ENCODE data around the gene TMA7. TPM values are rescaled to one million over a fixed set of nuclear protein-coding genes. Genes with fewer than 3 reads are reported as not detected.

The TMA7 gene
- total and polyA plus RNA-seq, 2 of the 13 experiments (the other 11 are each of a cell fraction or from before 2014, with no cell fraction given), result 100 to 486 TPM

DNA sequence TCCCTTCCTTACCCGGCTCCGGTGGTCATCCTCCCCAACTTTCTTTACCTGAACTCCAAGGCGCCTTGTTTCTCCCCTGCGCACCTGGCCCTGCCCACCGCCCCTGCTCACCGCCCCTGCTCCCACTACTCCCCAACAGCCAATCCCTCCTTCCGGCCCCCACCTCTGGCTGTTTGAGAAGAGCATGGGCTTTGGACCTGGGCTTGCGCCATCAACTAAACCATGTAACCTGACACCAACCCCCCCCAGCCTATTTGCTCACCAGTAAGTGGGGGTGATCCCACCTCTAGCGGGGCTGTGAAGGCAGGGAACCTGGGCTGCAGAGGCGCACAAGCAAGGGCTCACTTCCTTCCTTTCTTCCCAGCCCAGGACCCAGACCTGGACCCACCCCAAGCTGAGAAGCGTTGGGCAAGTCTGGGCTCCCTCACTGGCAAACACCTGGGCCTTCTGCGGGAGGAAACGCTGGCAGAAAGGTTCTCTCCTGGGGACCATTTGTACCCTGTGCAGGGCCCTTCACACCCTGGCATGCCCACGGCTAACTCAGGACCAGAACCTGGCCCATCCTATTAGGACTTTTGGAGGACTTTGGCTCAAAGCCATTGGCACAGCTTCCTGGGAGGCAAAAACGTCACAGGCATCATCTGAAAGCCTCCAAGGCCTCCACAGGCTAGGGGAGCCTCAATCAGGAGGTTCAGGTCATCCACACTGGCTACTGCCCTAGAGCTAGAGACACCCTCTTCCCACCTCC lies 9.9 kb upstream of the TMA7 start, which contains the start of gene PLXNB1 (continued):
- TF ChIP-seq ZNF274 (CRISPR knock-in tag; IDR thresholded peaks at IDR 0.05), result no peak
- TF ChIP-seq, protein P1, sequence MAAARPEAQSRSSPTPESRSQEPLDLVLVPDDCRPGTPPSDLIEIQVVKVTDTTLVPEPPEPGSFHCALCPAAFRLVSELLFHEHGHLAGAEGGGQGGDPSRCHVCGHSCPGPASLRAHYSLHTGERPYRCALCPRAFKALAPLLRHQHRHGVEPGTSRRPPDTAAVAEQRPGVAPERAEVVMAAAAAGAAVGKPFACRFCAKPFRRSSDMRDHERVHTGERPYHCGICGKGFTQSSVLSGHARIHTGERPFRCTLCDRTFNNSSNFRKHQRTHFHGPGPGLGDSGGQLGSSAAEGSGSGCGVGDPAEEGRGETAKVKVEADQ (CRISPR knock-in tag; IDR thresholded peaks at IDR 0.05; ENCODE audit: borderline replicate concordance), result no peak; the same call in 1 of the 2 replicates
- peak; percentile 94 for TF ChIP-seq REPIN1 (CRISPR knock-in tag; IDR thresholded peaks at IDR 0.05; ENCODE audit: borderline replicate concordance, low read depth)
- TF ChIP-seq ZNF792 (CRISPR knock-in tag; IDR thresholded peaks at IDR 0.05), result peak; percentile 66; the same call in 1 of the 2 replicates
- TF ChIP-seq, protein P2, sequence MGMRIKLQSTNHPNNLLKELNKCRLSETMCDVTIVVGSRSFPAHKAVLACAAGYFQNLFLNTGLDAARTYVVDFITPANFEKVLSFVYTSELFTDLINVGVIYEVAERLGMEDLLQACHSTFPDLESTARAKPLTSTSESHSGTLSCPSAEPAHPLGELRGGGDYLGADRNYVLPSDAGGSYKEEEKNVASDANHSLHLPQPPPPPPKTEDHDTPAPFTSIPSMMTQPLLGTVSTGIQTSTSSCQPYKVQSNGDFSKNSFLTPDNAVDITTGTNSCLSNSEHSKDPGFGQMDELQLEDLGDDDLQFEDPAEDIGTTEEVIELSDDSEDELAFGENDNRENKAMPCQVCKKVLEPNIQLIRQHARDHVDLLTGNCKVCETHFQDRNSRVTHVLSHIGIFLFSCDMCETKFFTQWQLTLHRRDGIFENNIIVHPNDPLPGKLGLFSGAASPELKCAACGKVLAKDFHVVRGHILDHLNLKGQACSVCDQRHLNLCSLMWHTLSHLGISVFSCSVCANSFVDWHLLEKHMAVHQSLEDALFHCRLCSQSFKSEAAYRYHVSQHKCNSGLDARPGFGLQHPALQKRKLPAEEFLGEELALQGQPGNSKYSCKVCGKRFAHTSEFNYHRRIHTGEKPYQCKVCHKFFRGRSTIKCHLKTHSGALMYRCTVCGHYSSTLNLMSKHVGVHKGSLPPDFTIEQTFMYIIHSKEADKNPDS (CRISPR knock-in tag; IDR thresholded peaks at IDR 0.05), result peak; percentile 91
- peak; percentile 49; the same call in 1 of the 2 replicates for TF ChIP-seq ZNF780A (CRISPR knock-in tag; IDR thresholded peaks at IDR 0.05)
- peak; percentile 65; the same call in 1 of the 2 replicates for TF ChIP-seq RCOR2 (CRISPR knock-in tag; IDR thresholded peaks at IDR 0.05)
- TF ChIP-seq CAMTA2 (CRISPR knock-in tag; IDR thresholded peaks at IDR 0.05; ENCODE audit: borderline replicate concordance), result no peak
- TF ChIP-seq KLF16 (CRISPR knock-in tag; IDR thresholded peaks at IDR 0.05), result peak in 1 of 2 experiments; percentile 91; a peak in 2 of 4 replicates
- peak; percentile 68 for TF ChIP-seq TAF1 (CRISPR knock-in tag; IDR thresholded peaks at IDR 0.05)
- peak; percentile 91 for TF ChIP-seq ZNF605 (CRISPR knock-in tag; IDR thresholded peaks at IDR 0.05)
- TF ChIP-seq, protein P3, sequence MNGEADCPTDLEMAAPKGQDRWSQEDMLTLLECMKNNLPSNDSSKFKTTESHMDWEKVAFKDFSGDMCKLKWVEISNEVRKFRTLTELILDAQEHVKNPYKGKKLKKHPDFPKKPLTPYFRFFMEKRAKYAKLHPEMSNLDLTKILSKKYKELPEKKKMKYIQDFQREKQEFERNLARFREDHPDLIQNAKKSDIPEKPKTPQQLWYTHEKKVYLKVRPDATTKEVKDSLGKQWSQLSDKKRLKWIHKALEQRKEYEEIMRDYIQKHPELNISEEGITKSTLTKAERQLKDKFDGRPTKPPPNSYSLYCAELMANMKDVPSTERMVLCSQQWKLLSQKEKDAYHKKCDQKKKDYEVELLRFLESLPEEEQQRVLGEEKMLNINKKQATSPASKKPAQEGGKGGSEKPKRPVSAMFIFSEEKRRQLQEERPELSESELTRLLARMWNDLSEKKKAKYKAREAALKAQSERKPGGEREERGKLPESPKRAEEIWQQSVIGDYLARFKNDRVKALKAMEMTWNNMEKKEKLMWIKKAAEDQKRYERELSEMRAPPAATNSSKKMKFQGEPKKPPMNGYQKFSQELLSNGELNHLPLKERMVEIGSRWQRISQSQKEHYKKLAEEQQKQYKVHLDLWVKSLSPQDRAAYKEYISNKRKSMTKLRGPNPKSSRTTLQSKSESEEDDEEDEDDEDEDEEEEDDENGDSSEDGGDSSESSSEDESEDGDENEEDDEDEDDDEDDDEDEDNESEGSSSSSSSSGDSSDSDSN (CRISPR knock-in tag; IDR thresholded peaks at IDR 0.05), result peak; percentile 83
- TF ChIP-seq ZNF674 (CRISPR knock-in tag; IDR thresholded peaks at IDR 0.05; ENCODE audit: low read depth), result peak; percentile 26
- TF ChIP-seq TCF12 (IDR thresholded peaks at IDR 0.05), result no peak
- peak; percentile 97 for TF ChIP-seq TCF12 (CRISPR knock-in tag; IDR thresholded peaks at IDR 0.05)
- no peak for TF ChIP-seq ZFP36L2 (CRISPR knock-in tag; IDR thresholded peaks at IDR 0.05)
- TF ChIP-seq ZNF136 (CRISPR knock-in tag; IDR thresholded peaks at IDR 0.05; ENCODE audit: low read depth), result peak; percentile 54; the same call in 1 of the 2 replicates
- TF ChIP-seq BCL6 (CRISPR knock-in tag; IDR thresholded peaks at IDR 0.05), result peak; percentile 52; the same call in 1 of the 2 replicates
- TF ChIP-seq, protein P4, sequence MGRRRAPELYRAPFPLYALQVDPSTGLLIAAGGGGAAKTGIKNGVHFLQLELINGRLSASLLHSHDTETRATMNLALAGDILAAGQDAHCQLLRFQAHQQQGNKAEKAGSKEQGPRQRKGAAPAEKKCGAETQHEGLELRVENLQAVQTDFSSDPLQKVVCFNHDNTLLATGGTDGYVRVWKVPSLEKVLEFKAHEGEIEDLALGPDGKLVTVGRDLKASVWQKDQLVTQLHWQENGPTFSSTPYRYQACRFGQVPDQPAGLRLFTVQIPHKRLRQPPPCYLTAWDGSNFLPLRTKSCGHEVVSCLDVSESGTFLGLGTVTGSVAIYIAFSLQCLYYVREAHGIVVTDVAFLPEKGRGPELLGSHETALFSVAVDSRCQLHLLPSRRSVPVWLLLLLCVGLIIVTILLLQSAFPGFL (CRISPR knock-in tag; IDR thresholded peaks at IDR 0.05), result no peak
- no peak for TF ChIP-seq BRCA1 (CRISPR knock-in tag; IDR thresholded peaks at IDR 0.05)
- TF ChIP-seq KDM5A (IDR thresholded peaks at IDR 0.05; ENCODE audit: borderline replicate concordance, low read length), result peak; percentile 61; the same call in 1 of the 2 replicates
